NB4 (cell line): ENCODE data around the gene ACCSL.

ENCODE experiments used
- CTCF ChIP-seq: IDR thresholded peaks from one replicate; pipeline ENCODE4 v1.5.1; 2012; ENCODE audit warnings: low read depth, low read length
- MAX ChIP-seq: IDR thresholded peaks from 2 replicates; pipeline ENCODE4 v1.6.1; 2011; ENCODE audit warnings: low read depth, low read length
- MYC ChIP-seq: IDR thresholded peaks from 2 replicates; pipeline ENCODE4 v1.6.1; 2011; ENCODE audit warnings: low read depth, low read length
- POLR2A ChIP-seq: IDR thresholded peaks from 2 replicates; pipeline ENCODE4 v1.6.1; 2011; ENCODE audit warnings: mild to moderate bottlenecking; ENCODE audit not compliant: insufficient read length; ENCODE audit errors: extremely low read depth

- no peak for TF ChIP-seq POLR2A
- TF ChIP-seq CTCF, result no peak
- no peak for TF ChIP-seq MAX
- TF ChIP-seq MYC, result no peak
Measured at GRCh38 chr11:44080951-44081350, 33.2 kb downstream of the ACCSL start.
